ENCODE data around the gene XAB2.

GRCh38 chr19:7654401-7654800, 25.1 kb upstream of the XAB2 start:
- no peak for TF ChIP-seq POLR2A (IDR thresholded peaks at IDR 0.05)
- TF ChIP-seq CTCF (IDR thresholded peaks at IDR 0.05), result no peak

Measured in uterus (tissue), 2 donors.